GM21515 (cell line): ENCODE results near the gene SERPINA9.
"Not testable (repeated sequence)": the region's sequence is repeated elsewhere in the genome, so short reads cannot be mapped to it uniquely, and the experiment has no call there.

Source experiments
- ATAC-seq: cut with Tn5 transposase; IDR thresholded peaks from one replicate; pipeline ENCODE4 v1.9.1; 2021; ENCODE audit not compliant: unreplicated experiment

SERPINA9 gene

DNA sequence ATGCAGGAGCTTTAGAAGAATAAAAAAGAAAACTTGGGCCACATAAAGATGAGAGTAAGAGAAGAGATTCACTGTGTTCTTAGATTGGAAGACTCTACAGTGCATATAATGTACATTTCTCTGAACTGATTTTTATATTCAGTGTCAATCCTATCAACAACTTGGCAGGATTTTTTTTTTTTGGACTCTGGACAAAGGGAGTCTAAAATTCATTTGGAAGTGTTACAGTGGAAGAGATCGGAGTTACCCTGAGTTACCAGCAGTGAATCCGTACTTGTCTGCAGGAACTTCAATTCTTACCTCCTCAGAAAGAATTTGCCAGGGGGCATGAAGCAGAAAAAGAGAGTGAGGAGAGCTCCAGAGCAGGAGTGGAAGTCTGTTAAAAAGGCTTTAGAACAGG is 47.4 kb downstream of the SERPINA9 start:
- ATAC-seq, result no peak

DNA sequence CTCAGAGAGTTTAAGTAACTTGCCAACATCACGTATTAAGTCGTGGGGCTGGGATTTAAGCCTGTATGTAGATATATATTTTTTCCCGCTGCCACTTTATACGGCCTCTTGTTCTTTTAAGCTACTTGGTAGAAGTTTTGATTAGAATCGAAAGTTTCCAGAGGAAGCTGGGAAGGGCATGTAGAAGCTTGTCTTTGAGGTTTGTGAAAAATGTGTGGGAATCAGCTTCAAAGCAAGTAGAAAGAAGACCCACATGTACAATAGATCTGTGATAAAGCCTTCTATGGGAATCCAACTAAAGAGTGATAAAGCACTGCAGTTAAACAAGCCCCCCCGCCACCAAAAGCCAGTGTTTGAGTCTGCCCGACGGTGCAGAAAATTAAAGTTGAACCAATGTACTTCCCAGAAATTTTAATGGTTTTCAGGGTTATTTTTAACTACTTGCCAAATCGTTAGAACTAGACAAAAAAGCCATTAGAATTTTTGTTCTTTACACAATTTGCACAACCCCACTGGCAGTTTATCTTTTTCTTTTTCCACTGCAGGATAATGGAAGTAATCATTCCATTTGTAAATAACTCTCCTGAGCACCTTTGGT is 48.9 kb downstream of the SERPINA9 start:
- ATAC-seq, result no peak

DNA sequence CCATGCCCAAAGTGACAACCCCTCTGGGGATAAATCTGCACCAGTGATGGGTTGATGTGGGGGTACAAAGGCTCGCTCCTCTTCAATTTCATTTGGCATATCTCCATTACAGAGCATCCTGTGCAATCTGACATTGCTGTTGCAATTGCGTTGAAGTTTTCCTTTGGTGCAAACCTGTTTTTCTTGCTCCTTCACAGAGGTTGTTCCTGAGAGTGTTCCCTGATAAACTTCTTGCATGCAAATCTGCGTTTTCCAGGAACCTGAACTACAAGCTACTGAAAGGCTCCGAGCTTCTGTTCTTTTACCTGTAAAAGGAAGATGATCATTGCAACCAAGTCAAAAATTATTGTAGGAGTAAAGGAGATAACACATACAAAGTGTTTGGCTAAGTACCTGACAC is 49.5 kb downstream of the SERPINA9 start:
- no peak for ATAC-seq

DNA sequence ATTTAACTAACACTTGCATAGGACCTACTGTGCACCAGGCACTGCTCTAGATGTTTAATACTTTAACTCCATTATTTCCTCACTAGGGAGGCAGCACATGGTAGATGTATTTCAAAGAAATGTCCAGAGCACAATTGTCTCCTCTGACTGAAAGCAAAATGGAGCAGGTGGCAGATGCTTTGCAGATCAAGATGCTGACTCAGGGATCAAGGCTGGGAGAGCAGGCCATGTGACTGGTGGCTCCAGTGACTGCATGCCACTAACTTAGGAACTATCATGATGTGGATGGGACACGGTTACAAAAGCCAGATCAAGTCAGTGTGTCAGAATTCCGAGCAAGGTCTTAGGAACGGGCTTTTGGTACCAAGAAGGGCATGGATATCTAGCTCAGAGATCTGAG is 51.6 kb downstream of the SERPINA9 start:
- no peak for ATAC-seq

DNA sequence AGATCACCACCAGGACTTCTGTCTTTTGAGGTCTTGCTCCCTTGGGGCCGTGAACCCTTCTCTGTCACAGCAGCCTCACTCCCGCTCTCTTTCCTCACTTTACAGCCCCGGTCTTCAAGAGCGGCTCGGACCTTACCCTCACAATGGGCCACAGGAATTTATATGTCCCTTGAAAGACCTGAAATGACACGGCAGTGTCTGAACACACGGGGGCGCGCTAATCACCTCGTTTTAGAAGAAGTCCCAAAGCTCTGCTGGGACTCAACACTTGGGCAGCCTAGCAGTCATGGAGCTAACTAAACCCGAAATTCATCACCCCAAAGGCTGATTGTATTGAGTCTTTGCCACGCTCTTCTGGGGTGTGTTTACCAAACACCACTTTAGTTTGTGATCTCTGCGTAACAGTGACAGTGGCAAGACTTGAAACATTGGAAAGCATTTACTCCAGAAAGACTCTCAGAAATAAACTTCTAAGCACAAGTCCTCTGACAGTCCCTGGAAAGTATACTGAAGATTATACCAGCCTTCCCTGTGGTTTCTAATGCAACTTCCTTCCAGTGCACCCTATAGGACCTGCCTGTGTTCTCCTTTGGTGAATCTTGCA is 52.4 kb downstream of the SERPINA9 start:
- no peak for ATAC-seq

DNA sequence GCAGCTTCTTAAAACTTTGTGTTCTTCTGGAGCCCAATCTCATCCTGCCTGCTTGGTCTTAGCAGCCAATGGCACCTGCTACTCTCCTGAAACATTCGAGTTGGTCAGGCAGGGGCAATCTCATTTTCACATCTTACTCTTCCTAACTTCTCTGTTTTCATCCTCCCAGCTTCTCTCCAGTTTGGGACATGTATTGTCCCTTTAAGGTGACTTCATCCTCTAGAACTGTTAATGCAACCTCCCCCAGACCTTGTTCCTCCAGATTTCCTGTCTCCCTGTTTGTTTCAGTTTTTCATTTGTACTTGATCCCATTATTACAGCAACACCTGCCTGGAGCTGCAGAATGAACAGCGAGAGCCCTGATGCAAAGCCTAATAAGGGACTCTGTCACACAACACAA is 54.7 kb downstream of the SERPINA9 start:
- no peak for ATAC-seq

DNA sequence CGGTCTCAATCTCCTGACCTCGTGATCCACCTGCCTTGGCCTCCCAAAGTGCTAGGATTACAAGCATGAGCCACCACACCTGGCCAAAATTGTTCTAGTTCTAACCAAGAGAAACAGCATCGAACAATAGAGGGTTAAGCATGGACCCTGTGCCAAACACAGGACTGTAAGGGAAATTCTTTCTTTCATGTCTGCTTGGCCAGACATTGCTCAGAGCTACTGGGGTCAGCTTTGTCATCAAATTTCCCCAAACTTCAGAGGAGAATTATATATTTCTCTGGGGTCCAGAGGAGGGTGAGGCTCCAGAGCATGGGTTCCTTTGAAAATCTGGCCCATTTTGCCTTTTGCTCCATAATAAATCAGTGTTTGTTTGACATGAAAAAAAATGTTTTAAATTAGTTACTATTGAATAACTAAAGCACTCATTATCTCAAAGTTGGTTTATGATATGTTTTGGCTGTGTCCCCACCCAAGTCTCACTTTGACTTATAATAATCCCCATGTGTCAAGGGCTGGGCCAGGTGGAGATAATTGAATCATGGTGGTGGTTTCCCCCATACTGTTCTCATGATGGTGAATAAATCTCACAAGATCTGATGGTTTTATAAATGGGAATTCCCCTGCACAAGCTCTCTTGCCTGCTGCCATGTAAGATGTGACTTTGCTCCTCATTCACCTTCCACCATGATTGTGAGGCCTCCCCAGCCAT is 58.3 kb downstream of the SERPINA9 start:
- ATAC-seq, result not testable (repeated sequence)
